Mucosa of gallbladder (tissue), 1 donor: ENCODE results near the gene HOXB5. TPM values are rescaled to one million over a fixed set of nuclear protein-coding genes. Genes with fewer than 3 reads are reported as not detected.

Source experiments
- DNase-seq: peaks from one replicate; pipeline ENCODE4 v3.0.0-alpha.2; 2020; ENCODE audit warnings: low spot score
- total RNA-seq: library from RNA; stranded (reverse); gene quantifications from one replicate; pipeline ENCODE4 v1.2.1, GENCODE V29; 2021
- donor health status: DM: no; HTN: no; CAD: no.

Gene HOXB5
- total RNA-seq, 1 donor from 2014 or later = 0.49 TPM

DNA sequence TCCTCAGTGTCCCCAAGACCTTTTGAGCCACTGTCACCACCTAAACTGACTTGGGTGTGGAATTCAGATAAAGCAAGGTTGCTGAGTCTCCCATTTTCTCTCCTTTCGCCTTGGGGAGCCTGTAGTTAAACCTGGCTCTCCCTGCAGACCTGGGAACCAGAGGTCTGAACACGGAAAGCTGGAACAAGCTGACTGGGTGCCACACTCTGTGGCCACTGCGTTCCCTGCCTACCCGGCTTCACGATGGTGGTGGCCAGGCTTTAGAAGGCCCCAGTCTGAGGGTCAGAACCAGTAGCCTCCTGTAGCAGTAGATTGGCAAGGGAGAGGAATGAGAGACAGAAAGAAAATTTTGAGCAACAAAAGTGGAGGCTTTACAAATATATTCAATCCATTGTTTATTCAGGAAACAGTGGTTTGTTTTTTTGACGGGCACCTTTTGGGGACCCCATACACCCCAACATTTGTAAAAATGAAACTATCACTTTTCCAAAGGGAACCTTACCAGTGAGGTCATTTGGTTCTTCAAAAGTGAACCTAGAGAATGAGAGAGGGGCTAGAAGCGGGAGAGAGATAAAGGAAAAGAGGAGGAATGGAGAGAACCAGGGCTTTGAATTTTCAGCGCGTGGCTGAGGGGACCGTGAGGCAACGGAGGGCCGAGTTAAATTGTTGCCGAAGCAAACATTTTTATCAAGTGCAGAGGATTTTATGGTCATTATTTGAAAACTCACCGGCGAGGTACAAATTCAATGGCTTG lies 23.3 kb upstream of the HOXB5 start:
- no peak for DNase-seq

- no peak for DNase-seq
Measured at GRCh38 chr17:48615963-48616716, 22.6 kb upstream of the HOXB5 start.

DNA sequence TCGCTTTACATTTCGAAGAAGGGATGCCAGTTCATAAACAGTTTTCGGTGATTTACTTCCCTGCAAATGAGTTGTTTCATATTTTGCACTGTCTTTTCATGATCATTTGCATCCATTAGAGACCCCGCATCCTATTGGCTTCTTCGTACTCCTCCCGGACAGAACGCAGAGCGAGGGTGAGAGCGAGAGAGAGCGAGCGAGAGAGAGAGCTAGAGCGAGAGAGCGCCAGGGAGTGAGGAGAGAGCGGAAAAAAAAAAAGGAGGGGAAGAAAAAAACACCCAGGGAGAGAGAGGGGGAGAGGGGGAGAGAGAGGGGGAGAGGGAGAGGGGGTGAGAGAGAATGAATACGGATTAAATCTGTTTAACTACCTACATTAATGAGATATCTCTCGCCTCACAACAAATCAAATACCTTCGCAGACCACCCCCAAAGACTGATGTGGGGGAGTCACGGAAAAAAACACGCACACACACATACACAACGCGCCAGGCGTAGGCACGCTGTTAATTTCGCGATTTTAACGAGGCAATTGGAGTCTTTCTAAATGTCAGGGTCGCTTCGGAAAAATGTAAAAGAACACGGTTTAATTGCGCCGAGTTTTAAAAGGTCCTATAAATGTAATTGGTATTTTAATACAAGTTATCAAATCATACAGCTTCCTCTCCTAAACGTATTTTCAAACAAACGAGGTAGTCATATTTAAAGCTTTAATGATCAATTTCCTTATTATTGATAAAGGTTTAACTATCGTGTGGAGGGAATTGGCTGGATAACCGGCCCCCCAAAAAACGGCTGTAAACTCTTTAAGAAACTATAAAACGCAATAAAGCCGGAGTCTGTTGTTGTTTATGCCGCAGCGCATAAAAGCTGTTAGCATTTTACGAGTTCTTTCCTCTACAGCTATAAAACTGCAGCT lies 21.7 kb upstream of the HOXB5 start, which contains the start of gene HOXB8:
TSS of gene HOXB8 (minus strand) at position 246 of the 916 bp plus-strand sequence. CDS start 588 bp downstream, outside the sequence.
- DNase-seq = no peak

DNA sequence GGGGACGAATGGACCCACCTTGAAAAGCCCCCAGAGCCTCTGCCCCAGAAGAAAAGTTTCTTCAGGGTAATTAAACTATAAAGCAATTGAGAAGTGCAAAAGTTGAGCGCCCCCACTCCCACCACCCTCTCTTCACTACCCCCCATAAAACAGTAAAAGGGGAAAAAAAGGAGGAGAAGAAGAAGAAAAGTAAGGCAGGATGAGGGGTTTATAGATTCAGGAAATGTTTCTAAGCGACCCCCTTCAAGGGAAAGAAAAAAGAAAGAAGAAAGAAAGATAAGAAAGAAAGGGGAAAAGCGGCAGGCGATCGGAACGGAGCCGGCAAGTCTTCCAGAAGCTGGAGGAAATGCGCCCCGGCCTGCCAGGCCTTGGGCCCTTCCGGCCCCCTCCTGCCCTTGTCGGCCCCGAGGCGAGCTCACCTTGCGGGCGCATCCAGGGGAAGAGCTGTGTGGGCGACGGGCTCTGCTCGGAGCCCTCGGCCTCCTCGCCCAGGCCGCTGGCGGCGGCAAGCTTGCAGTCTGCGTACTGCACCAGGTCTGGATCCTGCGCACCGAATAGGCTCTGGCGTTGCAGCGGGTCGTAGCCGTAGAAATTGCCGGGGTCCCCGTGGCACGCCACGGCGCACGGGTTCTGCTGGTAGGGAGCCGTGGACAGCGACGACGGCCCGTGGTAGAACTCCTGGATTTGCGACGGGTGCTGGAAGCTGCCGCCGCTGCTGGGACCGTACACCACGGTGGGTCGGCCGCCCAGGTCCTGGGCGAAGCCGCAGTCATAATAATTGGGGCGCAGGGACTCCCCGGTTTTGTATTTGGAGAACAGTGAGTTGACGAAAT lies 20.5 kb upstream of the HOXB5 start:
- DNase-seq = no peak

GRCh38 chr17:48612854-48613691 lies 19.5 kb upstream of the HOXB5 start:
- no peak for DNase-seq

DNA sequence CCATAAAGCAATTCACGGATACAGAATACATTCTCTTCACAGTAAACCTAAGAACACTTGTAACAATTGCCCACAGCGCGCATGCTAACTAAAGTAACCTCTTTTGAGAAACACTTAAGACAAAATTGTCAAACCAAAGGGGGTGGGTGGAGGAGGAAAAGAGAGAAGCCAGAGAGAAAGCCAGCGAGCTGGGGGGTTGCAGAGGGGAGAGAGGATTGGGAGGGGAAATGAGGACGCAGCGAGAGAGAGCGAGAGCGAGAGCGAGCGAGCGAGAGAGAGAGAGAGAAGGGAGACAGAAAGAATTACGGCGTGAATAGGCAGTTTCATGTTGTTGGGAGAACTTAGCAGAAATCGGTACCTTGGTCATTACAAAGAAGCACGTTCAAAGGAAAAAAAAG lies 18.9 kb upstream of the HOXB5 start:
- DNase-seq = no peak

DNA sequence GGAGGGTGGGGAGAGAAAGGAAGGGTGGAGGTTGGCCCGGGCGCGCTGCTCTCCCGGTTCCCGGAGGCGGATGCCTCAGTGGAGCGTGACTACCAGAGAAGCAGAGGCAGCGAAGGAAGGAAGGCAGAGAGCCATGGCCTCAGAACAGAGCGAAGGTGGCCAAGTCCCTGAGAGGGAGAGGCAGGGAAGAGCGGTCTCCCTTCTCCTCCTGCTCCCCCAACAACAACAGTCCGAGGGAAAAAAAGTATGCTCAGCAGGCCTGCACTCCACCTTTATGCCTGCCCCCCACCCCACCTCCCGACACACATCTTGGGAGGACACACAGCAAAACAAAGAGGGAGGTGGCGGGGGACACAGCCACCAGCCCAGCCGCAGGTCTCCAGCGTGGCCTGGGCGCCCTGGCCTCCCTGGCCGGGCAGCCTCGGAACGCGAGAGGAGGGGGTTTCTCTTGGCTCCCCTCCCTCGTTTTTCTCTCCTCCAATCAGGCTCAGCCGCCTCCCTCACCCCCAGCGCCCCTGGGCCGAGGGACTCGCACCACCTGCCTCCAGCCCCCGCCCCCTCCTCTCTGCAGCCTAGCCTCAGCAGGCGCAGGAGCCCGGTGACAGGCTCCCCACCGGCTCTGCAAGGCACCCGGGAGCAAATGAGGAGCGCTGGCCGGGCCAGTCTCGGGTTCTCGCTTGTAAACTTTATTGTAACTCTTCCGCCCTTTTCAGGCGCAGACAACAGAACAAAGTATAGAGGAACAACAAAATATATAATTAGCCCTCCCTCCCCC lies 18.3 kb upstream of the HOXB5 start:
- no peak for DNase-seq

GRCh38 chr17:48611213-48611612 lies 17.6 kb upstream of the HOXB5 start:
- DNase-seq = no peak

GRCh38 chr17:48610282-48611211 lies 17.0 kb upstream of the HOXB5 start, which contains the start of gene HOXB7:
TSS of gene HOXB7 (minus strand) at chr17:48611017. CDS start at chr17:48610918, 99 bp downstream.
- DNase-seq = peak; percentile 37

DNA sequence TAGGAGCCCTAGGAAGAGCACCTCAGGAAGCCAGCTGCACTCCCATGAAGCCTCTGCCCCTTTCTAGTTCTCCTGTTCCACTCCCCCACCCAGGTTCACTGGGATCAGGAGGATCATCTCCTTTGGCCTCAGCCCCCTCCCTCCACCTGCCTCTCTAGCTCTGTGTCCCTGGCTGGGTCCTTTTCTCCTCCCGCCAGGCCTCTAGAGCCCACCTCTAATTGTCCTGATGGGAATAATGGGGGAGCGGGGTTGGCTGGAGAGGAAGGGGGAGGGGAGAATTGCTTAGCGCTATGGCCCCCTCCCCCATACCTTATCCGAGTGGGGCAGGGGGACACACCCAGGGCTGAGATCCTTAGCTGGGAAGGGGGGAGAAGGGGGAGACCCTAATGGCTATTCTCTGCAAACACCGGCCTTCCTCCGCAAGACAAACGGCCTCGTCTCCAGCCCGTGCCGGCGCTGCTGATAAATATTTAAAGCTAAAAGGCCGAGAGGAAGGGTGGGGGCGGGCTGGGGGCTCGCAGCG lies 16.2 kb upstream of the HOXB5 start:
- no peak for DNase-seq

GRCh38 chr17:48609033-48609432 lies 15.5 kb upstream of the HOXB5 start:
- DNase-seq = no peak

- no peak for DNase-seq
Measured at GRCh38 chr17:48608494-48608834, 14.9 kb upstream of the HOXB5 start.

DNA sequence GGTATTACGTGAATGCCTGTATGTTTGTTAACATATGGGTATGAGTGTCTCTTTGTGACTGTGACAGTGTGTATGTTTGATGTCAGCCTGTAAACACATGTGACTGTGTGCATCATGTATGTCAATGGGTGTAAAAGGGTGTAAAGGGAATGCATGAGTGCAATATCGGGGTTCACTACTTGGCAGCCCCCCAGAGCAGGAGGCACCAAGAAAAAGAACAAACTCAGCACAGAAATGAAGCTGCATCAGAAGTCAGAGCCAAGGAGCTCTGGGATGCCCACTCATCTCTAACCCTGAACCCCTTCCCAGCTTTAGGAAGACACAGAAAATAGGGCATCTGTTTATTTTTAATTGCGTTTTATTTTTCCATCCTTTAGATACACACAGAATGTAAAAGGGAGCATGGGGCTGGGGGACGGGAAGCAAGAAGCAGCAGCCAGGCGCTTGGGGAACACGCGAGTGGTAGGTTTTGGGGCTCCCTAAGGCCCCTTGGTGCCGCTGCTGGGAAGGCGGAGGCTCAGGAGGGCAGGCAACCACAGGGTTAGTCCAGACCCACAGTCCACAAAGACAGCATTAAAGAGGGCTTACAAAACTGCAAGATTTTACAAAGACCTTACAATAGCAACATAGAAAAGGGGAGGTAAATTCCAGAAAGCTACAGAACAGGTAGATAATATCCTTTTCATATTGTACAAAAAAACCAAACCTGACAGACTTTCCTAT lies 13.5 kb upstream of the HOXB5 start:
- no peak for DNase-seq

DNA sequence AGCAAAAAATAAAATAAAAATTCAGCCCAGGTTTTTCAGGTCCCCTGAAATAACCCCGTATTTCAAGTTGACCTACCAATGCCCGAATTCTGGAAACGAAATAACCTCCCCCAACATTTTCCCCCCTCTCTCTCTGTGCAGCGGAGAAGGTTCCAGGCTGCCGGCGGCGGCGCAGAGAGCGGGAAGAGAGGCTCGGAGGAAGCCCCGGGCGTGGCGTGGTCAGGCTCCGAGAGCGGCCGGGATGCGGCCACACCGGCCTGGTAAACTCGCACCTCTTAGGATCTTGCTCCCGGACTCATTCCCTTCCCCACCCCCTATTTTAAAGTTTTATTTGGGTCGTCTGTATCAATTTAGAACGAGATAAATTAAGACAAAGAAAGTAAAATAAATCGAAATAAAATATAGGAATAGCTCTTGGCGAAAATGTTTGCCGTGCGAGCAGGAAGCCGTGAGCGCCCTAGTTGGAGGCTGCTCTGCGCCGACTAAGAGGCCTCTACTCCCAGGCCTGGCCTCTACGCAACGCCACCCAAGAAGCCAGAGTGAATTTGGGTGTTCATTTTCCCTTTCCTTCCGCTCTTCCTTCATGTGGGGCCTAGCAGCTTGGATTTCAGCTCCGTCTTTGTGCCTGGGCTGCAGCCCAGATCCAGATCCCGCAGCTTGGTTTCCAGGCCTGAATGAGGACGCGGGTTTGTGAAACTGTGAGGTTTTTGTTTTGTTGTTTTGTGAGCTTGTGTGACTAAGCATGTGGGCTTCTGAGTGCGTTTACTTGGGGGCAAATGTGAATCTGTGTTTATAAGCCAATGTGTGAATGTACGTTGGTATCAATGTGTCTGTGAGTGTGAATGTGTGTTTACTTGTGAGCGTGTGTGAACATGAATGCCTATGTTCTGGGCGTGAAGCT lies 12.7 kb upstream of the HOXB5 start:
- DNase-seq = no peak

DNA sequence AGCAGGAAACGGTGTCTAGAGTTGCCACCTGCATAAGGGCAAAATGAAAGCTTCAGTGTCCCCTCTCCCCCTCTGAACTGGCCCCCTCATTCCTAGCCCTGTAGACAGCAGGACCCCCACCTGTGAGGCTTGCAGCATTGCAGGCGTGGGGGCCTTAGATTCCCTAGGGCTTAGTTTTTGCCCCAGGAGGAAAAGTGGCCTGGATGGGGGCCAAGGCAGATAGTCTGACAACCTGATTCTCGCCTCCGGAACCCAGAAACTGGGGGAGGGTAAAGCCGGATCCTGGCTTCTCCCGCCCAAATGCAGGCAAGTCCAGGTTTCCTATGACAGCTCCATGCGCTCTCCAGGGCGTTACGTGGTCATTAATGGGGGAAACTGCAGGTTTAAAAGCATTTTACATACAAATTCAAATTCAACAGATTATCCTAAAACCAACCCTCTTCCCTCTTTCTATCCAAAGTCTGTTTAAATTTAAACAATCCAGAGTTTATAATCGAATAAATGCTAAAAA lies 11.9 kb upstream of the HOXB5 start:
- DNase-seq = no peak

DNA sequence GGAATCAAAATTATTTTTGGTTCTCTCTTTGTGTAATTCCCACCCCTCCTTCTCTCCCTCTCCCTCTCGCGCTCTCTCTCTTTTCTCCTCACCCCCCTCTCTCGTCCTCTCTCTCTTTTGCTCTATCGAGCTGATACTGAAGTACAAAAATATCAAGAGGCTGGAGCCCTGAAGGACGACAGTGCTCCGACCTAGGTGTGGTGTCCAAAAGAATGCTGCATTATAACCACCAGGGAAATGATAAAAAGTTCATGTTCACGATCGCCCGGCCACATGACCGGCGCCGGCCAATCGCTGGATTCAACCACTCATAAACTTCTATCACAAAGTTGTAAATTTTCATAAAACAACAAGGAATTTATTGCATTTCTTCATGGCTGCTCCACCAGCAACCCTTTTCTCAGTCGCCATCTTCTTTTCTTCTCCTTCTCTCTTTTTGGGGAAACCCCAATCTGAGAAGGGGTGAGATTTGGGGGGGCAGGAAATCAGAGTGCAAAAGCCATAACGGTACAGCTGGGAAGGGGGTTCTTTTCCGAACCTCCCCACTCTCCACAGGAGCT lies 11.3 kb upstream of the HOXB5 start, which contains the start of gene HOXB6:
TSS of gene HOXB6 (minus strand) at position 217 of the 560 bp plus-strand sequence. CDS start 6,836 bp downstream, outside the sequence.
- no peak for DNase-seq
